Amniotic stem cell (primary cell): Measurements from ENCODE around the gene UBE2O.

Source experiments
- DNase-seq: peaks from one replicate; lab custom pipeline; 2025; lab: John Stamatoyannopoulos, UW

The UBE2O gene

GRCh38 chr17:76345377-76345974 is 107.5 kb downstream of the UBE2O start:
- DNase-seq: no peak

GRCh38 chr17:76343106-76343505 is 109.8 kb downstream of the UBE2O start:
- no peak for DNase-seq

- no peak for DNase-seq
Observed at GRCh38 chr17:76341301-76341700, 111.7 kb downstream of the UBE2O start.
